Activated CD8-positive, alpha-beta memory T cell treated with anti-CD3 and anti-CD28 coated beads for 48 hours (primary cell): ENCODE data around the gene PRRT1.
"Not testable (repeated sequence)": the region's sequence is repeated elsewhere in the genome, so short reads cannot be mapped to it uniquely, and the experiment has no call there.

ENCODE experiments used
- DNase-seq, 3 experiments: peaks; one replicate each; pipeline ENCODE4 v3.0.0-alpha.2; 2020; ENCODE audit warnings: low read depth in 2 of 3, low spot score in 2 of 3

Gene PRRT1

DNA sequence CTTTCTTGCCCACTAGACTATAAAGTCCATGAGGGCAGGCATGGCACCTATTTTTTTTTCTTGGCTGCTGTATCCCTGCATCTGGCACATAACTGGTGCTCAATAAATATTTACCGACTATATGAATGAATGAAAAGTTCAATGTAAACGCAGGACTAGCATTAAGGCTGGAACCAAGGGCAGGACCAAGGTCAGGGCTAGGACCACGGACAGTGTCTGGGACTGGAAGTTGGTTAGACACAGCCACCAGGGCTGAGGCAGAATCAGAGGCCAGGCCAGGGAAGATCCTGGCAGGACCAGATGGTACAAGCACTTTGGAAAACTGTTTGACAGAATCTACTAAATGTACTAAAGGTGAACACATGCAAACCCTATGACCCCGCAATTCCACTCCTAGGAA lies 46.3 kb downstream of the PRRT1 start:
- DNase-seq, result no peak

- no peak for DNase-seq
These were observed 49.5 kb downstream of the PRRT1 start for GRCh38 chr6:32102255-32102654.

DNA sequence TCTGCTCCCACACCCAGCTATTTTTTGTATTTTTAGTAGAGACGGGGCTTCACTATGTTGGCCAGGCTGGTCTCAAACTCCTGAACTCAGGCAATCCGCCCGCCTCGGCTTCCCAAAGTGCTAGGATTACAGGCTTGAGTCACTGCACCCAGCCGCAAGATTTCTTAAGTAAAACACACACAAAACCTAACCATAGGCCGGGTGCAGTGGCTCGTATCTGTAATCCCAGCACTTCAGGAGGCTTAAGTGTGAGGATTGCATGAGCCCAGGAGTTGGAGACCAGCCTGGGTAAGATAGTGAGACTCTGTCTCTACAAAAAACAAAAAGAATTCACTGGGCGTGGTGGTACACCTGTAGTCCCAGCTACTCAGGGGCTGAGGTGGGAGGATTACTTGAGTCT lies 51.5 kb downstream of the PRRT1 start:
- DNase-seq, result not testable (repeated sequence)
